ENCODE results near the gene SLC35G3. TPM values are rescaled to one million over a fixed set of nuclear protein-coding genes. Genes with fewer than 3 reads are reported as not detected.

Gene SLC35G3
- total and polyA plus RNA-seq, 4 donors, result not detected

- no peak for TF ChIP-seq HNF4A (conservative IDR thresholded peaks at IDR 0.05)
- H3K36me3 ChIP-seq (ENCODE audit: control insufficient read depth in 4 of 4, insufficient read depth in 3 of 4, low read depth in 1 of 4, low read length in 3 of 4), result no peaks in the 10 kb centered on the region
- no peak overlapping the region for H3K9ac ChIP-seq (ENCODE audit: low read depth in 1 of 2, low read length in 2 of 2)
- H3K4me3 ChIP-seq (ENCODE audit: low read depth in 1 of 3, low read length in 3 of 3), result no peak overlapping the region
- no peak overlapping the region for H3K27ac ChIP-seq (ENCODE audit: low read depth in 1 of 2, low read length in 2 of 2)
- peaks cover 0 to 3% (median 0%) of the 10 kb centered on the region in 4 donors for H3K27me3 ChIP-seq (ENCODE audit: control insufficient read depth in 4 of 4, insufficient read depth in 4 of 4, low read length in 3 of 4)
- no peaks in the 10 kb centered on the region for H3K9me3 ChIP-seq (ENCODE audit: control insufficient read depth in 4 of 4, low read length in 3 of 4)
- no peaks in the 10 kb centered on the region for H3K4me1 ChIP-seq (ENCODE audit: control insufficient read depth in 4 of 4, insufficient read depth in 4 of 4, low read length in 3 of 4)
- no peak for DNase-seq (ENCODE audit: low spot score)
- 93% methylated on average over 11 of the region's 11 CpGs for WGBS
Observed at GRCh38 chr17:35149941-35150340, 44.3 kb downstream of the SLC35G3 start.

DNA sequence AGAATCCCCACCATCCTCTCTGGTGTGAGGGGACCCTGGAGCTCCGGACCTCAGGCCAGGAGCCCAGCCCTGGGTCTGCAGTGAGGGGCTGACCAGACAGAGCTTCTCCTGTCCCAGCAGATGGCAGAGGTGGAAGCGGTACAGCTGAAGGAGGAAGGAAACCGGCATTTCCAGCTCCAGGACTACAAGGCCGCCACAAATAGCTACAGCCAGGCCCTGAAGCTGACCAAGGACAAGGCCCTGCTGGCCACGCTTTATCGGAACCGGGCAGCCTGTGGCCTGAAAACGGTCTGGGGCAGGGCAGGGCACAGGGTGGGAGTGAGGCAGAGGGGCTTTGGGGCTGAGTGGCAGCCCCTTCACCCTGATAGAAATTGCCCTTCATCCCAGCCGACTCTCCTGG lies 46.0 kb downstream of the SLC35G3 start:
- Histone ChIP-seq H3K4me1 (ENCODE audit: control insufficient read depth in 4 of 4, insufficient read depth in 4 of 4, low read length in 3 of 4) (no peaks in the 10 kb centered on the region), H3K27ac (ENCODE audit: low read depth in 1 of 2, low read length in 2 of 2) (no peak overlapping the region), H3K9me3 (ENCODE audit: control insufficient read depth in 4 of 4, low read length in 3 of 4) (no peaks in the 10 kb centered on the region), H3K36me3 (ENCODE audit: control insufficient read depth in 4 of 4, insufficient read depth in 3 of 4, low read depth in 1 of 4, low read length in 3 of 4) (no peaks in the 10 kb centered on the region), H3K4me3 (ENCODE audit: low read depth in 1 of 3, low read length in 3 of 3) (no peak overlapping the region), H3K27me3 (ENCODE audit: control insufficient read depth in 4 of 4, insufficient read depth in 4 of 4, low read length in 3 of 4) (no peaks in the 10 kb centered on the region), H3K9ac (ENCODE audit: low read depth in 1 of 2, low read length in 2 of 2) (no peak overlapping the region)
- 77% methylated on average over 9 of the region's 9 CpGs for WGBS
- TF ChIP-seq EGR1 (IDR thresholded peaks at IDR 0.05; ENCODE audit: low read depth in 2 of 2), result no peak
- no peak for DNase-seq (ENCODE audit: low spot score)

DNA sequence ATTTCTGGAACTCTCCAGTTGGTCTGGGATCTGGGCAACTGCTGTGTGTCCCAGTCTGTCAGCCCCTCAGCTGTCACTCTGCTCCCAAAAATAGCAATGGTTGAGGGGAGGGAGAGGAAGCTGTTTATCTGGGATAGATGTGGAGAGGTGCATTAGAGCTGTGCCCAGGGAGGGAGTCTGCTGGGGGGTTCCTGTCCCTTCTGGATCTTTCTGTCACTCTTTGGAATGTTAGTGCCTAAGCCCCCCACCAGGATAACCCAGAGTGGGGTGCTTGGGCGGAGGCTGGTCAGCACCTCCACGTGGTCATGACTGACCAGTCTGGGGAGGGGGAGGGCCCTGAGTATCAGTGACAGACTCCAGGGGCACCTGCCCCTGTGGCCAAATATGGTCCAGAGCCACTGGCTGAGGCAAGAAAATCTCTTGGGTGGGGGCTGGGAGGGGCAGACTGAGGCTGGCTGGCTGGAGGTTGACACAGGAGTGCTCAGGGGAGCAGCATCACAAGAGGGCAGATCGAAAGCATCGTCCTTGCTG lies 46.8 kb downstream of the SLC35G3 start, which contains the start of gene UNC45B:
Gene UNC45B (plus strand): TSS at position 443 of the 531 bp plus-strand sequence. CDS start 447 bp downstream, outside the sequence.
- Histone ChIP-seq H3K4me3 (ENCODE audit: low read depth in 1 of 3, low read length in 3 of 3) (no peak within 1 kb of the TSS), H3K36me3 (ENCODE audit: control insufficient read depth in 4 of 4, insufficient read depth in 3 of 4, low read depth in 1 of 4, low read length in 3 of 4) (no peaks in the 10 kb centered on the region), H3K4me1 (ENCODE audit: control insufficient read depth in 4 of 4, insufficient read depth in 4 of 4, low read length in 3 of 4) (no peaks in the 10 kb centered on the region), H3K9ac (ENCODE audit: low read depth in 1 of 2, low read length in 2 of 2) (no peak within 1 kb of the TSS), H3K9me3 (ENCODE audit: control insufficient read depth in 4 of 4, low read length in 3 of 4) (no peaks in the 10 kb centered on the region), H3K27me3 (ENCODE audit: control insufficient read depth in 4 of 4, insufficient read depth in 4 of 4, low read length in 3 of 4) (no peaks in the 10 kb centered on the region), H3K27ac (ENCODE audit: low read depth in 1 of 2, low read length in 2 of 2) (no peak within 1 kb of the TSS)
- TF ChIP-seq NR2F2 (IDR thresholded peaks at IDR 0.05) (no peak), SP1 (IDR thresholded peaks at IDR 0.05) (no peak), YY1 (IDR thresholded peaks at IDR 0.05) (no peak), ZBTB33 (IDR thresholded peaks at IDR 0.05) (no peak), GABPA (IDR thresholded peaks at IDR 0.05 in 1 of 2, conservative IDR thresholded peaks at IDR 0.05 in 1 of 2) (no peak), FOXA2 (IDR thresholded peaks at IDR 0.05) (no peak), FOXA1 (IDR thresholded peaks at IDR 0.05) (no peak), TAF1 (conservative IDR thresholded peaks at IDR 0.05) (no peak), HNF4A (conservative IDR thresholded peaks at IDR 0.05) (no peak), RAD21 (IDR thresholded peaks at IDR 0.05) (no peak), RXRA (IDR thresholded peaks at IDR 0.05) (no peak), HNF4G (IDR thresholded peaks at IDR 0.05) (no peak), EGR1 (IDR thresholded peaks at IDR 0.05; ENCODE audit: low read depth in 2 of 2) (no peak)
- TF ChIP-seq, protein P1, sequence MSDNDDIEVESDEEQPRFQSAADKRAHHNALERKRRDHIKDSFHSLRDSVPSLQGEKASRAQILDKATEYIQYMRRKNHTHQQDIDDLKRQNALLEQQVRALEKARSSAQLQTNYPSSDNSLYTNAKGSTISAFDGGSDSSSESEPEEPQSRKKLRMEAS (IDR thresholded peaks at IDR 0.05), result no peak
- TF ChIP-seq, protein P2, sequence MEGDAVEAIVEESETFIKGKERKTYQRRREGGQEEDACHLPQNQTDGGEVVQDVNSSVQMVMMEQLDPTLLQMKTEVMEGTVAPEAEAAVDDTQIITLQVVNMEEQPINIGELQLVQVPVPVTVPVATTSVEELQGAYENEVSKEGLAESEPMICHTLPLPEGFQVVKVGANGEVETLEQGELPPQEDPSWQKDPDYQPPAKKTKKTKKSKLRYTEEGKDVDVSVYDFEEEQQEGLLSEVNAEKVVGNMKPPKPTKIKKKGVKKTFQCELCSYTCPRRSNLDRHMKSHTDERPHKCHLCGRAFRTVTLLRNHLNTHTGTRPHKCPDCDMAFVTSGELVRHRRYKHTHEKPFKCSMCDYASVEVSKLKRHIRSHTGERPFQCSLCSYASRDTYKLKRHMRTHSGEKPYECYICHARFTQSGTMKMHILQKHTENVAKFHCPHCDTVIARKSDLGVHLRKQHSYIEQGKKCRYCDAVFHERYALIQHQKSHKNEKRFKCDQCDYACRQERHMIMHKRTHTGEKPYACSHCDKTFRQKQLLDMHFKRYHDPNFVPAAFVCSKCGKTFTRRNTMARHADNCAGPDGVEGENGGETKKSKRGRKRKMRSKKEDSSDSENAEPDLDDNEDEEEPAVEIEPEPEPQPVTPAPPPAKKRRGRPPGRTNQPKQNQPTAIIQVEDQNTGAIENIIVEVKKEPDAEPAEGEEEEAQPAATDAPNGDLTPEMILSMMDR (IDR thresholded peaks at IDR 0.05; ENCODE audit: low read depth, low read length, missing input control), result no peak
- TF ChIP-seq, protein P3, sequence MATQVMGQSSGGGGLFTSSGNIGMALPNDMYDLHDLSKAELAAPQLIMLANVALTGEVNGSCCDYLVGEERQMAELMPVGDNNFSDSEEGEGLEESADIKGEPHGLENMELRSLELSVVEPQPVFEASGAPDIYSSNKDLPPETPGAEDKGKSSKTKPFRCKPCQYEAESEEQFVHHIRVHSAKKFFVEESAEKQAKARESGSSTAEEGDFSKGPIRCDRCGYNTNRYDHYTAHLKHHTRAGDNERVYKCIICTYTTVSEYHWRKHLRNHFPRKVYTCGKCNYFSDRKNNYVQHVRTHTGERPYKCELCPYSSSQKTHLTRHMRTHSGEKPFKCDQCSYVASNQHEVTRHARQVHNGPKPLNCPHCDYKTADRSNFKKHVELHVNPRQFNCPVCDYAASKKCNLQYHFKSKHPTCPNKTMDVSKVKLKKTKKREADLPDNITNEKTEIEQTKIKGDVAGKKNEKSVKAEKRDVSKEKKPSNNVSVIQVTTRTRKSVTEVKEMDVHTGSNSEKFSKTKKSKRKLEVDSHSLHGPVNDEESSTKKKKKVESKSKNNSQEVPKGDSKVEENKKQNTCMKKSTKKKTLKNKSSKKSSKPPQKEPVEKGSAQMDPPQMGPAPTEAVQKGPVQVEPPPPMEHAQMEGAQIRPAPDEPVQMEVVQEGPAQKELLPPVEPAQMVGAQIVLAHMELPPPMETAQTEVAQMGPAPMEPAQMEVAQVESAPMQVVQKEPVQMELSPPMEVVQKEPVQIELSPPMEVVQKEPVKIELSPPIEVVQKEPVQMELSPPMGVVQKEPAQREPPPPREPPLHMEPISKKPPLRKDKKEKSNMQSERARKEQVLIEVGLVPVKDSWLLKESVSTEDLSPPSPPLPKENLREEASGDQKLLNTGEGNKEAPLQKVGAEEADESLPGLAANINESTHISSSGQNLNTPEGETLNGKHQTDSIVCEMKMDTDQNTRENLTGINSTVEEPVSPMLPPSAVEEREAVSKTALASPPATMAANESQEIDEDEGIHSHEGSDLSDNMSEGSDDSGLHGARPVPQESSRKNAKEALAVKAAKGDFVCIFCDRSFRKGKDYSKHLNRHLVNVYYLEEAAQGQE (IDR thresholded peaks at IDR 0.05), result no peak
- DNase-seq (ENCODE audit: low spot score), result no peak
- whole genome bisulfite sequencing, result 71% methylated on average over 4 of the region's 4 CpGs
